GM19468 (cell line): ENCODE results near the gene DMD.
"Not testable (repeated sequence)": the region's sequence is repeated elsewhere in the genome, so short reads cannot be mapped to it uniquely, and the experiment has no call there.

Experiments used
- ATAC-seq: cut with Tn5 transposase; IDR thresholded peaks from one replicate; pipeline ENCODE4 v1.9.1; 2021; ENCODE audit warnings: mild to moderate bottlenecking, moderate library complexity, moderate number of reproducible peaks; ENCODE audit not compliant: unreplicated experiment; ENCODE audit errors: extremely low read depth

DMD gene

GRCh38 chrX:32392655-32393054, 818.7 kb downstream of the DMD start:
- no peak for ATAC-seq

- no peak for ATAC-seq
These were observed 840.7 kb downstream of the DMD start for GRCh38 chrX:32370456-32371205.

- ATAC-seq, result no peak
These were observed 917.2 kb downstream of the DMD start for GRCh38 chrX:32293962-32294700.

GRCh38 chrX:32289356-32289755, 922.0 kb downstream of the DMD start:
- ATAC-seq, result no peak

DNA sequence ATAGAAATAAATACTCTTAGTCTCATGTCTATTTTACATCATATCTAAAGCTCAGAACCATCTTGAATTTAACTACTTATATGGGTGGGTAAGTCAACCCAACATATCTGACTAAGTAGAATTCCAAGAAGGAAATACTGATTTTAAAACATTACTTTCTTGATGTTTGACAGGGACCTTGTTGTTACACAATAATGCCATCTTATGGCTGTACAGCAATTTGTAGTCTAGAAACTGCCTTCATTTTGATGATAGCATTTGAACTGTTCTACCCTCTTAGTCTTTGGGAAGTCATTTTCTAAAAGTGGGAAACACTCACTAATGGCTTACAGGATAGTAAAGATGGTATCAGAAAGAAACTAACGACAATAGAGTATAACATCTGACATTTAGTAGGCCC, 929.5 kb downstream of the DMD start:
- ATAC-seq, result no peak

DNA sequence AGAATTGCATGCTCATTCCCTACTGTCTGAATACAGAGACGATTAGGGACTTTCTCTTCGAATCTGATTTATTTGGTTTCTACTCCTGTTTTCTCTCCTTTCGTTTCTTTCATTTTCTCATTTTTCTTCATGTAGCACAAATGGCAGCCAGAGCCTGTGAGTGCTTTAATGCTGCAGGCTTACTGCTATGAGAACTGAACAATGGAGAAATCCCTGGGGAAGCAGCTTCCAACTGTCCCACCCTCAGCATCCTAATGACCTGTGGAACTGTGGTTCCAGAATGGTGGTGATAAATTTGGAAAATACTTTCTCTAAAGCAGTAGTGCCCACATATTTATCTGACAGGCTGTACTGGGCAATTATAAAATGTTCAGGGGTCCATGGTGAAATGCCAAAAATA, 930.4 kb downstream of the DMD start:
- no peak for ATAC-seq

GRCh38 chrX:32280489-32280888, 930.9 kb downstream of the DMD start:
- no peak for ATAC-seq

DNA sequence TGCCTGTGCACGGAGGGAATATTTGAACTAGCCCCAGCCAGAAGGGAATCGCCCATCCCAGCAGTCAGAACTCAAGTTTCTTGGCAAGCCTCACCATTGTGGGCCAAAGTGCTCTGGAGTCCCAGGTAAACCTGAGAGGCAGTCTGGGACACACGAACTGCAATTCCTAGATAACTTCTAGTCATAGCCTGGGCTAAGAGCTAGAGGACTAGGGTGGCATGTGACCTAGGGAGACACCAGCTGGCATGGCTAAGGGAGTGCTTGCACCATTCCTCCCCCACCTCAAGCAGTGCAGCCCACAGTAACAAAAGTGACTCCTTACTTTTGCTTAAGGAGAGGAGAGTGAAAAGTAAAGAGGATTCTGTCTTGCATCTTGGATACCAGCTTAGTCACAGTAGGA, 935.2 kb downstream of the DMD start:
- ATAC-seq, result no peak

- ATAC-seq, result no peak
These were observed 941.5 kb downstream of the DMD start for GRCh38 chrX:32269866-32270265.

DNA sequence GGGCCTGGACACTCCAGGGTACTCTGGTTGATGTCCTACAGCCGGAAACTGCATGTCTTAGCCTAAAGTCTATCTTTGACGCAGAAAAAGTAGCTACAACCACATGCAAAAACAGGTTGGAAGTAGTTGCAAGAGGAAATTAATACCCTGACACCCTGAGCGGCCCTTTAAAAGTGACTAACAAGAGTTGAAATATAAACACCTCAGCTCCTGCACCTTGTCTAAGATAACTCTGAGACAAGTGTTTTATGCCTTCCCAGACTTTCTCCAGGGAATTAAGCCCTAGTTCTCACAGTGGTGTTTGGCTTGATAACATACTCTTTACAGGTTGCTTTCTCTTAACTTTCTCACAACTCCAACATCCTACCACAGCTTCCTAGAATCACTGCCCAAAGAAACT, 943.1 kb downstream of the DMD start:
- no peak for ATAC-seq

DNA sequence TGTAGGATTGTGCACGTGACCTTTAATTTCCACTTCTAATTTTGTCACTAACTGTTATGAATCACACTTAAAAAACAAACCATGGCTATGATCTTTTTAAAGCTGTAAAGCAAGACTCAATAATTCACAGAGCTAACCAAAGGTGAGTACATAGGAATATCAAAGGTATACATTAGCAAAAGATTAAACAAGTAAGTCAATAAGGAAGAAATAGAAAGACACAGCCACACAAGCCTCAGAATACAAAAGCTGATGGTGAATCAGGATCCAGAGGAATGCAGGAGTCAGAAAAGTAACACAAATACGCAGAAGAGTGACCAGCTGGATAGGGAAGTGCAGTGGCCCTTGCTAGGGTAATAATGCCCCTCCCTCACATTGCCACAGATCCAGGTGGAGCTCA, 943.6 kb downstream of the DMD start:
- ATAC-seq, result no peak

DNA sequence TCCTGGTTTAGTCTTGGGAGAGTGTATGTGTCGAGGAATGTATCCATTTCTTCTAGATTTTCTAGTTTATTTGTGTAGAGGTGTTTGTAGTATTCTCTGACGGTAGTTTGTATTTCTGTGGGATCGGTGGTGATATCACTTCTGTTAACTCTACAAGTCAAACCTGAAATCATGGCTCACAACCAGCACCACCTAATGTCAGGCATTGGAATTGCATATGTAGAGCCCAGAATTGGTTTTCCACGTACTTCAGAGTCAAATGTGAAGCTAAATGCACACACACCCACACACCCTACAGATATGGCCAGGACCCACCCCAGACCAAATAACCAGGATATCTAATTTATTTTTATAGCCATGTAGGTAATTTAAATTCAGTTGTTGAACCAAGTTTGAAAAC, 964.7 kb downstream of the DMD start:
- not testable (repeated sequence) for ATAC-seq

GRCh38 chrX:32195611-32196010, 1015.7 kb downstream of the DMD start:
- ATAC-seq, result no peak

DNA sequence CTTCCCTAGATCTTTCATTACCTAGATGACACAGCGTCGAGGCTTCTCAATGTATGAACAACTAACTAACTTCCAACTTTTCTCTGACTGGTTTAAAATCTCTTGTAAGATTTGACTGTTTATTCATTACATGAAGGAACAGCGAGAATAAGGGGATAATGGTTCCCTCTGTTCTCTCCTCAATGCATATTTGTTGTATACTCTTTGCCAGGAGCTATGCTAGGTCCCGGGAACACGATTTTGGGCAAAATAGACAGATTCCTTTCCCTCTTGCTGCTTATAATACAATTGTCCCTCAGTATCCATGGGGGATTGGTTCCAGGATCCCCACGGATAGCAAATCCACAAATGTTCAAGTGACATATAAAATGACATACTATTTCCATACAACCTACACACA, 1020.0 kb downstream of the DMD start:
- ATAC-seq, result no peak

DNA sequence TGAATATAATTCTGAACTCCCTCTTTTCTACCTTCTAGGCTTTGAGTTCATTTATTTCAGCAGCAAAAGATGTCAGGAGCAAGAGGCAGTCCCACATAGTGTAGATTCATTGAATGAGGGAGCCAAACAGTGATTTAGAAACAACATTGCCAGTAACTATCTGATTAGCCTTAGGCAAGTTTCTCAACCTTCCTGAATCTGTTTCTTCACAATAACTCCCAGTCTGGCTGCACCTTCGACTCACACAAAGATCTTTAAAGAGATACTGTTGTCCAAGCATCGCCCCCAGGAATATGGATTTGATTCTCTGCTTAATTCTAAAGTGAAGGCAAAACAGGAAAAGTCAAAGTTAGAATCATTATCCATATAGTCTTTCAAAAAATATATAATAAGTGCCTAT, 1026.2 kb downstream of the DMD start:
- no peak for ATAC-seq

DNA sequence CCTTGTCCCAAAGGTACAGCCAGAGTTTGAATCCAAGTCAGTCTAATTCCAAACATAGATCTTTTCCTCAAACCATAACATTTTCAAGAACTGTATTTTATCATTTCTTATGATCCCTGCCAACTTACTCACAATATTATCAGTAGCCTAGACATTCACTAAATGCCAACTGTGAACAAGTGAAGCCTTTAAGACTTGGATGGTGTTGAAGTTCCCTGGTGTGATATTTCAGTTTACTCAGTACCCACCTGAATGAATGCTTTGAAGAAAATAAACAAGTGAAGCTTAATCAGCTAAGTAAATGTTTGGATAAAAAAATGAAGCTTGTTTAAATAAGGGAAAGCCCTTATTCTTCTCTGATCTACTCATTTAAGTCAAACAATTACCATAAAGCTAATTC, 1028.3 kb downstream of the DMD start:
- no peak for ATAC-seq

DNA sequence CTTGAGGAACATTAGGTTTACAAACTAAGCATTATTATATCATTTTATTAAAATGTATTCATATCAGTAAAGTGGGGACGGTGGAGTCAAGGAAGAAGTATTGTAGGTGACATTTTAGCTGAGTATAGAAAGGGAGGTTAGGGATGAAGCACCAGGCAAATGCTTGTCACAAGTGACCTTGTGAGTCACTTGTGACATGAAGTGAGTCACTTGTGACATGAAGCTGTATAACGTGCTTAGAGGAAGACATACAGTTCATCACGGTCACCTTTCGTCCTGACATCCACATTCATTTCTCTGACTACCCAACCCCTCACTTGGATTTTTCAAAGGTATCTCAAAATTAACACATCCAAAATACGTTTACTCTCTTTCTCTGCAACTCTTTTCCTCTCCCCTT, 1034.8 kb downstream of the DMD start:
- ATAC-seq, result no peak

DNA sequence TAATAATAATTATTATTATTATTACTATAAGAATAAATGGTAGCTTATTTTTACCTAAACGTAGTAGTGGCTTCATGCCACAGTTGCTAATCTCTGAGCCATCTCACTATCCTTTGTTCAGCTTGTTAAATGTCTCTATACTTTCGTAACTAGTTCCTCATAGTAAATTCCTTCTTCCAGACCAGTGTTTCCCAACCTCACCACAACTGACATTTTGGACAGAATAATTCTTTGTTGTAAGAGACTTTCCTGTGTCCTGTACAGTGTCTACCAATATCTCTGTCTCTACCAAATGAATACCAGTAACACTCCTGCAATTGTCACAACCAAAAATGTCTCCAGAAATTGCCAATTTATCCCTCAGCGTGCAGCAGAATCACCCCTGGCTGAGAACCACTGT, 1040.9 kb downstream of the DMD start:
- no peak for ATAC-seq

- ATAC-seq, result no peak
These were observed 1056.2 kb downstream of the DMD start for GRCh38 chrX:32155044-32155638.

DNA sequence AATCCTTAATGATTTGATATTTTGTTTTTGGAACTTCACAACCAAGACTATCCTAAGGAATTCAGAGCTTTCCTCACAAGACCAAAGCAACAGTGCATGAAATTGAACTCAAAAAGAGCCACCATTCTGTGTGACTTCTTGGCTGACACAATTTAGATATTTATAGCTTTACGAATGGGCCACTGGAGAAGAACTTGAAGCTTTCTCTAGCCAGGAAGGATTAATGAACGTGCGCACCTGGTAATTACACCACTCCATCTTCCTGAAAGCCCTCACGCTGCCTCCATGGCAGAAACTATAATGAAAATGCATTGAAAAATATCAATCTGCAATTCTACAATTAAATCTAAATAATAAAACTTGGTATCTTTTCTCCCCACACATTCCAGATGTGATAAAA, 1057.8 kb downstream of the DMD start:
- no peak for ATAC-seq

- ATAC-seq, result no peak
These were observed 1061.2 kb downstream of the DMD start for GRCh38 chrX:32150141-32150540.

GRCh38 chrX:32141841-32142240, 1069.5 kb downstream of the DMD start:
- no peak for ATAC-seq
